CD4-positive, alpha-beta T cell treated with Interleukin-10 for 1 hour (primary cell): Measurements from ENCODE around the gene PHF14.

Experiments
- DNase-seq: peaks from one replicate; pipeline ENCODE4 v3.0.0-alpha.2; 2020

PHF14 gene

DNA sequence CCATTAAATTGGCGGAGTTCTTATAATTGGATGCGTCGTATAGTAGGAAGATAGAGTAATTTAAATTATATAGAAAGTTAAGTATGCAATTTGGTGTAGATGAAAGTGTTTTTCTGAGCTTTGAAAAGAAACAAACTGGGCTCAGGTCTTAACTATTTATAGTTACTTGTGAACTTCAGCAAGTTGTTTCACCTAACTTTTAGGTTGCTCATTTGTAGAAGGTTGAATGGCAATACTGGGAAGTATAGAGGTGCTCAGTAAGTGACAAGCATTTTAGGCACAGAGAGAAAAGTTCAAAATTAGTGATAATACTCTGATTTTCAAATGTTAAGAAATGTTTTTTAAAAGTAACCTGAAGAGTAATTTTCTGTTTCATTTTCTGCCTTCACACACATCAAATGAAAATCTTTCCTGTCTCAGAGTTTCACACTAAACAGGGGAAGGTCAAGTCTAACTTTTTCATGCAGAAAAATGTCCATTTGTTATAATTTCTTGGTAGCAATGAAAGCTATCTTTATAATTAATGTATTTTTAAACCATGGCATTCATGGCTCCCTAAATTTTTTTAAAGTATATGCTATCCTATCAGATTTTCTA, 146.5 kb downstream of the PHF14 start:
- no peak for DNase-seq

DNA sequence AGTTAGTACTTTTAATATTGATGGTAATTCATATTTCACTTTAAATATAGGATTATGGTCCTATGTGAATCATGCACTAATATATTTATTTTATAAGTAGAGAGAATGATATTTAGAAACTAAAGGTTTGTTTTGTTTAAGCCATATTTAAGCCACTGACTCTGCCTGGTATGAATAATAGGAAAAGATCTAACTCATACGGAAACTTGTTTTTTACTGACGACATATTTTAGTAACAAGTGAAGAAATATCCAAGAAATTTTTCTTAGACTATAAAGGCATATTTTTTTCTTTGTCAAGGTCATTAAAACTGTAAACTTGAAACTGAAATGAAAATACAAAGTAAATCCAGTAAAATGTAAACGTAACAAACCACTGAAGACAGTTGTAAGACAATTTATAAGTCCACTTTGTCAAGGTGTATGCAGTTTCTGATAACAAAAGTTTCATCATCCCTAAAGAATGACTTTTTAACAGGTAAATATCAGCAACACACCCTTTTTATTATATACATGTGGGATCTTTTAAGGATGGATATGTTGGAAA, 147.1 kb downstream of the PHF14 start:
- DNase-seq, result no peak

DNA sequence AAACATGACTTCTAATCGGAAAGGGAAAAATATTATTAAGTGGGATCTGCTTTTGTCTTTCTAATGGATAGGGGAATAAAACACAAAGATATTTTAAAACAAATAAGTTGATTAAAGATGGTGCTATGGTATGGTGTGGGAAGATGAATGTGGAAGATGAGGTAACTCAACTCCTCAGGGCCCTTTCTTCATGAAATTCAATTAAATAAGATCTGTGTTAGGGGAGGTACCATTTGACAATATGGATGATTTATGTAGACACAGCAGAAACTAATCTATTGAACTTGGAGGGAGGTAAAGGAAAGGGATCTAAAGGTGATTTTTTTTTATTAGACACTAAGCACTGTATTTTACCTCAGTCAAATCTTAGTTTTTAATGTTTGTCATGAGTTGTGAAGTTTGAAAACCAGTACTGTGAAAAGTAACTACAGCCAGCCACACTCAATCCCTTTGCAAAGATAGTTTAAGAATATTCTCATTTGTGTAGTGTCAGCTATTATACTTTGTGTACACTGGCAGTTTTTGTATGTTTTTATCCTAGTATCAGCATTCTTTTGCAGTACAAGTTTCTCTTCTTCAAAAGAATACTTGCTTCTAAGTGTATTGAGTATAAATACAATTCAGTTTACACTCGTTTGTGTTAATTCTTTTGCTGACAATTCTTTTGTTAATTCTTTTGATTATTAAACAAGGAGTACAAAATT, 151.3 kb downstream of the PHF14 start:
- no peak for DNase-seq

DNA sequence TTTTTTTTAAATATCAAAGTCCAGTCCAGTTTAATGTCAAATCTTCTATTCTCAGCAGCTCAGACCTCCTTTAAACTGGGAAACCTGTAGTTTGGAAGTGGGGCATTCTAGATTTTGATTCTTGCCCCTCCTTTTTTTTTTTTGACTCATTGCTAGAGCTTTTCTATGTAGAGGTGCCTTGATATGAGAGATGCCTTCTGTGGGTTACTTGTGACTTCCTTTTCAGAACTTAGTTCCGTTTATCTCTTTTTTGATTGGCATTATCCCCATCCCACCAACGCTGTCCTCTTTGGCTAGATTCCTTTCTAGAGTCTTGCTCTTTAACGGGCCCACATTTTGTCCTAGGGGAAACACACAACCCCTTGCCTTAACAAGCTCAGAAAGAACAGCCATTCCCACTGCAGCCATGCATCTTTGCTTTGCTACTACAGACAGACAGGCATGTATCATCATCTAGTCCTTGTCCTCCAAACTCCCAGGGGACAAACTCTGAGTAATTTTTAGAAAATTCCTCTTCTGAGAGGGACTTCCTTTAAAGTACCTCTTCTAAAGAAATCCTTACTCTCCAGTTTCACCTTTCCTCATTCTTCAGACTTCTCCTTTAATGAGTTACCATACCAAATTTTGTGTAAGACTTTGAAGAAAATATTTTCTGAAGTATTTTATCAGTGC, 153.6 kb downstream of the PHF14 start:
- DNase-seq, result peak; percentile 2

DNA sequence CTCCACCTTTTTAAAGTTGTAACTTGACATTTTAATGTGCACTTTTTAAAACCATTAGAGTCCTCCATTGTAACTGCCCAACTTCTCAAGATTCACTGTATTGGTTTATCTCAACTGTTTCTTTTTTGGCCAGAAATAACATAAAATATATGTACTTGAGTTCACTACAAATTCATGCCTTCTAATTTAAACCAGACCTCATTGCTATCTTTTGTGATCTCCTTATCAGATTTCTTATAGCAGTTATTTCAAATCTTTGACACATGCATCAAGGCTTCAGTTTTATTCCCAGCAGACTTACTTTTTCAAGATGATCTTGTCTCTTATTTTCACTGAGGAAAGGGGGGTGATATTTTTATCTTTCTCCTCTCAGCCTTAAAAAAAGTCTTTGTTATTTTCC, 154.3 kb downstream of the PHF14 start:
- no peak for DNase-seq

DNA sequence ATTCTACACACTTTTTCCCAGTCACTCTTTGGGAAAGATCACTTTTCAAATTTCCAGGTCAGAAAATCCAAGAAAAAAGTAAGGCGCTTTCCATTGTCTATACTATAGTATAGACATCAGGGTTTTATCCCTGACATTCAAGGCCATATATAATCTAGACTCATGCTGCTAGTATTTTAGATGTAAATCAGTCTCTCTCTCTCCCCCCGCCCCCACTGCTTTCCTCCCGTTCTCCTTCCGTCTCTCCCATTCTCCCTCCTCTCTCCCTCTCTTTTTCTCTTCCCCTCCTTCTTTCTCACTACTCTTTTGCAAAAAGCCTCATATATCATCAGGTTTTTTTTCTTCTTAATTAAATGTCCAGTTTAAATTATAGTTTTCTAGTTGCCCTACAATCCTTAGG, 154.8 kb downstream of the PHF14 start:
- DNase-seq, result no peak

DNA sequence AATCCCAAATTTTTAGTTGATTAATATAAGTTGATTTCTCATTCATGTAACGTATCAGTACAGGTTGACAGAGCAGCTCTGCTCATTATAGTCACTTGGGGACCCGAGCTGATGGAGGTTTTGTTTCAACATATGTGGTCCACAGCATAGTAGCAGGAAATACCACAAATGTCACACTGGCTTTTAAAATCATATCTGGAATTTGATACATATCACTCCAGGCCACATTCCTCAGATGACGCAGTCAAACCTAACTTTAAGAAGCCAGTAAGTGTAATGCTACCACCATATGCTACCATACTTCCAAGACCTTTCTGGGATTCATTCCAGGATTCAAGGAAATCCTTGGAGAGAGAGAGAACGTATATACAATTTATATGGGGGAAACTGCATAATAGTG, 156.3 kb downstream of the PHF14 start:
- no peak for DNase-seq

DNA sequence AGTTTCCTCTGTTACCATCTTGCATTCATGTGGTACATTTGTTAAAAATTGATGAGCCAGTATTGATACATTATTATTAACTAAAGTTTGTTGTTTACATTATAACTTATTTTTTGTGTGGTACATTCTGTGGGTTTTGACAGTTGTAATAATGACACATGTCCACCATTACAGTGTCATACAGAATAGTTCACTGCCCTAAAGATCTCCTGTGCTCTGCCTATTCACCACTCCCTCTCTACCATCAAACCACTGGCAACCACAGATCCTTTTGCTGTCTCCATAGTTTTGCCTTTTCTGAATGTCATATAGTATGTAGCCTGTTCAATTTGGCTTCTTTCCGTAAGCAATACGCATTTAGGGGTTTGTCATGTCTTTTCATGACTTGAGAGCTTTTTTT, 156.9 kb downstream of the PHF14 start:
- no peak for DNase-seq

DNA sequence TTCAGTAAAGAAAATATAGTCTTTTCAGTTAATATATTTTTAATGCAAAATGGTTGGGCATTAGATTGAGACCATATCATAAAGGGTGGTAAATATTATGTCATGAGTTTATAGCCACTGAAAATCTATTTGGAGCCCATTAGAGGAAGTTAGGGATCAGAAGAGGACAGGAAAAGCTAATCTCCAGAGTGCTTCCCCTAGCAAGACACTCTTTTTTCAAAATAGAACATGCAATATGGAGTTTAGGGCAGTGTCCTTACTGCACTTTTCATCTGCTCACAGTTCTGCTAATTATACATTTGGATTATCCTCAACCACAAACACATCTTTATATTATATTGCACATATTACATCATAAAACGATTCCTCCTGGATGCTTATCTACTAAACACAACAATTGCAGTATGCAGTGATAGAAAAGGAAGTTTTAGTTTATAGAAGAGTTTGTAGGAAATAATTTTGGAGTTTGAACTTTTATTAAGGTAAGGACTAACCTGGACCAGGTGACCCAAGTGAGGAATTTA, 159.8 kb downstream of the PHF14 start:
- no peak for DNase-seq

DNA sequence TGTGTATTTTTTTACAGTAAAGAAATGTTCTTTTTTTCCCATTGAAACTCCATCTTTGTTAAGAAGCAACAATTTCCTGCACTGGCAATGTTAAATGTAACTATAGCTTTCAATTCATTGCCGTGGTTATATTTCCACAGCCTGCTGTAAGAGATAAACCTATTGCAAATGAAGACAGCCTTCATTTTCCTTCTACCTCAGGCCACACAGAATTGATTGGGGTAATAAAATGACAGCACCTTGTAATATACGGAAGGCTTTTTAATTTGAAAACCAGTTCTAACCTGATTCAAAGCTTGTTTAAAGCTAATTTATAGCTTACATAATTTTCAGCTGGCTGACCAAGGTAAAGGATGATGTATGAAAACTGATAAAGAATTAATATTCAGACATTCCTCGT, 161.9 kb downstream of the PHF14 start:
- DNase-seq, result no peak

DNA sequence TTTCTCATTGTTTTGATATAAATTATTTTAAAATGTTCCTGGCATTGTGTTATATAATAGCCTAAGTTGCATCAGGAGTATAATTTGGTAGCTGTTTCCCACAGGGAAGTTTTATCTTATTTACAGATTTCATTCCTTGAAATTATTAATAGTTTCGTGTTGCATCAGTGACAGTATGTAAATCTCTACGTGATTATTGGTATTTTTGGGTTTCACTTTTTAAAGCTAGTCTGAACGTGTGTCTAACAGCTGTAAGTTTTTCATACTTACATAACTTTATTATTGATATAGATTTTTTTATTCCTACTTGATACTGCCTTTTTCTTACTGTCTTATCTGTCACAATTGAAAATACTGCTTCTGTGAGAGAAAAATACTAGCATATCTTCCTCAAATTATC, 167.9 kb downstream of the PHF14 start:
- DNase-seq, result no peak

DNA sequence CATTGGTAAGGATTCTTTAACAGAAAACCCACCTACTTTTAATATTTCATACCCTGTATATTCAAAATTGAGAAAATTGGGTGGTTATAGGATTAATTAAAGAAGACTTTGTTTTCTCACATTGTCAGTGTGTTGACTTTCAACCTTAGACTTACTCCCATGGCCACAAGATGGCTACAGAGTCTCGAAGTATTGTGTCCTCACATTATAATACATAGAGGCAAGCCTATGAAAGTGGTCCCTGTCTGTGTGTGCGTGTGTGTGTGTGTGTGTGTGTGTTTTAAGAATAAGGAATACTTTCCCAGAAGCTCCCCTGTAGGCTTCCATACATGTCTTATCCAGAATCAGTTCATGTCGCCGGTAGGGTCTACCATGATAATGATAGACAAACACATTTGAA, 180.0 kb downstream of the PHF14 start:
- no peak for DNase-seq

DNA sequence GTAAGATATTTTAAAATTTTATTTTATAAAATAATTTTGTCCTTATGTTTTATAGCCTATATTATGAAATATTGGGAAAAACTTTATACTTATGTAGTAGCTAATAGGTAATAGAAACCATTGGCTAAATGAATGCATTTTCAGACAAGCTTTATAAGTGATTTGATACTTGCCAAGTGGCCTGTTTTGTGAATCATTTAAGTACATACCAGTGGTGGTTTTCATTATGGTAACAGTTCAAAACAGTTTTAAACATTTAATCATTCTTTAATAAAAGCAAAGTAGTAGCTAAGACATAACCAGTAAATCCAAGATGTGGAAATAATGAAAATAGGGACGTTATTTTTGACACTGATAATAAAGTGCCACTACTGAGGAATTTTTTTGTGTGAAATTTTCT, 182.2 kb downstream of the PHF14 start:
- no peak for DNase-seq

DNA sequence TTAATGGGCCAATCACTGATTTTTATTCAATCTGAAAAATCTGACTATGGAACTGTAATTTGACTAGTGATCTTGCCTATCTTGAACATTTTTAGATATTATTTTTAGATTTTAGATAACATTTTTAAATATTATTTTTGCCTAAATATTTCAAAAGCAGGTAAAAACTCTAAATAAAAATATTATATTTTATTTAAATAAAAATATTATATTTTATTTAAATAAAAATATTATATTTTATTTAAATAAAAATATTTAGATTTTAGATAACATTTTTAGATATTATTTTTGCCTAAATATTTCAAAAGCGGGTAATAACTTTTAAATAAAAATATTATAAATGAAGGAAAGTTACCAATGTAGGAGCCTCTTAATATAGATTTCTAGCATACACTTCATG, 187.8 kb downstream of the PHF14 start:
- no peak for DNase-seq

DNA sequence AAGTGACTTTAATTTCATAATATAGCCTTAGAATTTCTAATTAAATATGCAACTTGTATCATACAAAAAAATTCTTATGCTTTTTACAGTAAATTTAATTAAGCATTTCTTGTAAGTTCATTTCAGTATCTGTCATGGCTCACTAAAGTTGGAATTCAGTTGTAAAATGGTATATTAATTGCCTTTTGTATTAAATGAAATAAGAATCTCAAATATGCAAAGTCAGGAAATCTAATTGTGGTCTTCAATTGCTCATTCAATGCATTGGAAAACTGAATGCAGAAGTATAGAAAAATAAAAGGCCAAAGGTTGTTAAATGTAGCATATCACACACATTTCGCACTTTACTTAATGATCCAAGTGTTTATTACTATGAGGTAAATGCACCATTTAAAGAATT, 189.5 kb downstream of the PHF14 start:
- DNase-seq, result no peak

DNA sequence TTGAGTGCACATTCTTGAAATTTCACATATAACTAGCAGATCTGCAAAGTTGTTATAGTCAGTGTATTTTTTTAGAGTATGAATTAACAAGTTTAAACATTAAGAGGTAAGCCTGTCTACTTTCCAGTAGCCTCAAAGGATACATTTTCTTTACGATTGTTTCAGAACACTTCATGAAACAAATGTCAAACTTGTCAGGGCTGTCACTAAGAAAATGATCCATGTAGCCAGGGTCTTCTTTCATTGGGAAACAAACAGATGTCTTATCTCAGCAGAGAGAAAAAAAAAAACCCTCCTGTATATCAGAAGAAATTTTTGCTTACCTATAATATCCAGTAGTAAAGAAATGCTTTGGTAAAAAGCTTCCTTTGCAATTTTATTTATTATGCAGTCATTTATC, 192.4 kb downstream of the PHF14 start:
- DNase-seq, result no peak

DNA sequence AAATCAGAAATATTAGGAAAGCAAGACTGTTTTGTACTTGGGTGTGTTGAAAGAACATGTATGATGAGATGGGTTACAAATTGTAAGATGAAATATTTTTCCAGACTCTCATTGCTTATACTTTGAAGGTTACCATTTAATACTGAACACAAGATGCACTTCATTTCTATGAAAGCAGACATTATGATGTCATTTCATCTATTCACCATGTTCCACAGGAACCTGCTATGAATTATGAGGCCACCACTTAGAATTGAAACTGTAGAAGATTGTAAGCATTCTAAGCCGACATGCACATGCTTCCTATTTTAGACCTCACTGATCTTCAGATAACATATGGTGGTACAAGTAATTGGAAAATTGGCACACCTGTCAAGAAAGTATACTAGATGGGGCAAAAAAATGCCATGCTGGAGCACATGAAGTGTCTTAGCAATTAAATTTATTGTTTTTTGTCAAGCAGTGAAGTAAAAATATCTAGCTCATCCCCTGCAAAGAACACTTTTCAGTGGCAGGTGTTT, 195.0 kb downstream of the PHF14 start:
- no peak for DNase-seq

DNA sequence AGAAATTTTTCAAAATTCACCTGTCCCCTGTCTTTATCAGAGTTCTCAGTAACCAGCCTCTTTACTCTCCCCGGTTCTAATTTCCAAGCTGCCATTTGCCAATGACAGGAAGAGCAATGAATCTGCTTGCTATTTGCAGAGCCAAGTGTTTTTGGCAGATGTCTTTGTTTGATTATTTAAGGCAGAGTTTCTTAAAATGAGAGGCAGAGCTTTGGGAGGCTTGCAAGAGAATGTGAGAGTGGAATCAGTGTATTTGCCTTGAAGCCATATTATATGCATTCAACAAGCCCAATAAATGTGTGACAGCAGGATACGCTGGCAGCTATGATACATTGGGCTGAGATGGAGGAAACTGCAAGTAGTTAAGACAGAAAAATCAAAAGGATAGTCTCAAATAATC, 196.5 kb downstream of the PHF14 start:
- no peak for DNase-seq

DNA sequence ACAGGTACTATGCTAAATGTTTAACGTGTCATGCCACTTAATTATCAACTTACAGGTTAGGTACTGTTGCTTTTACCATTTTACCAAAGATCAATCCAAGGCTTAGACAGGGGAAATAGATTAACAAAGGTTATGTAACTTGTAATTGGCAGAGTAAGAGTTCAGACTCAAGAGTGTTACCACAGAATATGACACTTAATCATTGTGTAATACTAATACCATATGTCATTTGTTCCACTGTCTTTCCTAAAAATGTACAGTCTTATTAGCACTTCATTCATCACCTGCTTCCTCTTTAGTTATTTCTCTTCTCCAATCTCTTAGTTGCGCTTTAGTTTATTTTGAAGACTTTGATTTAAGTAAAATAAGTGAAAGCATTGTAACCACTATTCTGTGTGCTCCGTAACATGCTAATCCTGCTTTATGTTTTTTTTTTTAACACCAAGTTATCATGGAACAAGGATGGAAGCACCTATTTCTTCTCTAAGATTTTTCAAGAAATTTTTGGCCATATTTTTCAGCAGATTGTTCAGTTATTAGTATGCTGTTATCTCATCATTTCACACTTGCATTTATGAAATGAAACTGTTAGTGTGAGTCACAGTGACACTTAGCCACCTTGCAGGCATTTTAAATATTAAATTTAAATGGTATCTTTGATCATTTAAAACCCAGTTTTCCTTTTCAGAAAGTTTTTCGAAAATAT, 197.3 kb downstream of the PHF14 start:
- DNase-seq, result no peak

DNA sequence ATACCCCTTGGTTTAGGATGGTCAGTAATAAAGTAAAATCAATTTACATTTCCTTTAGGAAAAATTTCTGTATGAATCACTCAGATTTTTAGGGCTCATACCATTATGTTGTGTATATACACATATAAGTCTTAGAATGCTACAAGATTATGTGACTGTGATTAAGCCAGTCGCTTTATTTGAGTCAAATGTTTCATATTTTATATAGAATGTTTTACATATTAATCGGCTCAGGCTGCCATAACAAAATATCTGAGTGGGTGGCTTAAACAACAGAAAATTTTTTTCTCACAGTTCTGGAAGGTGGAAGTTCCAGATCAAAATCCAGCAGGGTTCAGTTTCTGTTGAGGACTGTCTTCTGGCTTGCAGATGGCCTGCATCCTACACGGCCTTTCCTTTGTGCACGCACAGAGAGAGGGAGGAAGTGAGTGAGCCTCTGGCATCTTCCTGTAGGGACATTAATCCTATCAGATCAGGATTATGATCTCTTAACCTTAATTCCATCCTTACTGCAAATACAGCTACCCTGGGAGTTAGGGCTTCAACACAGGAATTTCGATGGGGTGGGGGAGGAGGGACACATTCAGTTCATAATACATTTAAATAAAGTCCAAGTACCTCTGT, 198.0 kb downstream of the PHF14 start:
- DNase-seq, result no peak

DNA sequence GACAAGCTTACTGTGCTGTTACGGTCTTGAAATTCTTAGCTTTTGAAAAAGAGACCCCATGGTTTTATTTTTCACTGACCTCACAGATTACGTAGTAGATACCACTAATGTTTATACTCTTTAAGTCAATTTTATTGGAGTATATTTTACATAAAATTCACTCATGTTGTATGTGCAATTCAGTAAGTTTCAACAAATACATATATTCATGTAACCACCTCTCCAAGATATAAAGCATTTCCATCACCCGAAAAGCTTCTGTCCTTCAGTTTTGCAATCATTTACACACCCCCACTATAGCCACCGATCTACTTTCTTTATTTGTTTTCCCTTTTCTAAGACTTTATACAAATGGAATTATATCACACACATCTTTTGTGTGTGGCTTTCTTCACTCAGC, 199.2 kb downstream of the PHF14 start:
- DNase-seq, result no peak

DNA sequence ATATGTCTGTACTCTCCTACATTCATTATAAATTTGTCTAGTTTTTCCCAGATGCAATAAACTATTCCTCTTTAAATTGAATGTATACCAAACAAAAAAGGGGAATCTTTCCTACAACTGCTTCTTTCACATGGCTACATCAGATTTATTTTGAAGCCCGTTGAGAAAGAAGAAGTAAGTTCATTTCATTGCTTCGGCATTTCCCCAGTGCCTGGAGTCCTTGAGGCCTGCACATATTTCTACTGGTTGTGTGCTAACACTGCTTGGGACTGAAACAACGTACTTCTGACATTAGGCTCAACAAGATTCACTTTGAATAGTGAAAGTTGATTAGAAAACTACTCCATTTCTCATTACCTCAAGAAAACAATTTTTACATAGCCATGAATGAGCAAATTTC, 201.7 kb downstream of the PHF14 start:
- no peak for DNase-seq

DNA sequence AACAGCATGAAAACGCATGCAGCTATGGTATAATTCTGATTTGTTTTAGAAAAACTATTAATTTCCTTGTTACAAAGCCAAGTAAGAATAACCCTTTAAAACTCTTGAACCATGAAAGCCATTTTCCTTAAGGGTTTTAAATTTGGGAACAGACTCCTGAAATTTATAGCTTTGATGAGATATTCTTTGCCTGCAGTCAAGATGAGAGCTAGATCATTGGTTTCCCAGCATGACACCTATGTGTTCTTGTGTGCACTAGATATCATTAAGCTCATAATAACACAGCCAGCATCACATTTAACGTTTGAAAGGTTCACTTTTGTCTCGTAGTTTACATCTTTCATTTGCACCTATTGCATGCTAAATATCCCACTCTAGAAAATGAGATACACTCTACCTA, 202.2 kb downstream of the PHF14 start:
- DNase-seq, result no peak
